Measurements from ENCODE around the gene REEP3. TPM values are rescaled to one million over a fixed set of nuclear protein-coding genes. Genes with fewer than 3 reads are reported as not detected.
"Not testable (repeated sequence)": the region's sequence is repeated elsewhere in the genome, so short reads cannot be mapped to it uniquely, and the experiment has no call there.

REEP3 gene, protein sequence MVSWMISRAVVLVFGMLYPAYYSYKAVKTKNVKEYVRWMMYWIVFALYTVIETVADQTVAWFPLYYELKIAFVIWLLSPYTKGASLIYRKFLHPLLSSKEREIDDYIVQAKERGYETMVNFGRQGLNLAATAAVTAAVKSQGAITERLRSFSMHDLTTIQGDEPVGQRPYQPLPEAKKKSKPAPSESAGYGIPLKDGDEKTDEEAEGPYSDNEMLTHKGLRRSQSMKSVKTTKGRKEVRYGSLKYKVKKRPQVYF
- polyA plus RNA-seq (2013, experiment 1 of 2; ENCODE audit: insufficient read length) = 58.4 TPM
- 71.0 TPM for polyA plus RNA-seq (2013, experiment 2 of 2; ENCODE audit: insufficient read length)

- DNase-seq = peak; percentile 57
These were observed at the start of gene REEP3 for GRCh38 chr10:63520500-63521415. Gene REEP3 (plus strand): TSS chr10:63521401. CDS start chr10:63521546, 145 bp downstream.

GRCh38 chr10:63474488-63474887, 46.7 kb upstream of the REEP3 start:
- no peak for DNase-seq

- no peak for DNase-seq
These were observed 43.3 kb upstream of the REEP3 start for GRCh38 chr10:63477927-63478326.

GRCh38 chr10:63478564-63478963, 42.6 kb upstream of the REEP3 start:
- DNase-seq = no peak

GRCh38 chr10:63480237-63480636, 41.0 kb upstream of the REEP3 start:
- DNase-seq = no peak

DNA sequence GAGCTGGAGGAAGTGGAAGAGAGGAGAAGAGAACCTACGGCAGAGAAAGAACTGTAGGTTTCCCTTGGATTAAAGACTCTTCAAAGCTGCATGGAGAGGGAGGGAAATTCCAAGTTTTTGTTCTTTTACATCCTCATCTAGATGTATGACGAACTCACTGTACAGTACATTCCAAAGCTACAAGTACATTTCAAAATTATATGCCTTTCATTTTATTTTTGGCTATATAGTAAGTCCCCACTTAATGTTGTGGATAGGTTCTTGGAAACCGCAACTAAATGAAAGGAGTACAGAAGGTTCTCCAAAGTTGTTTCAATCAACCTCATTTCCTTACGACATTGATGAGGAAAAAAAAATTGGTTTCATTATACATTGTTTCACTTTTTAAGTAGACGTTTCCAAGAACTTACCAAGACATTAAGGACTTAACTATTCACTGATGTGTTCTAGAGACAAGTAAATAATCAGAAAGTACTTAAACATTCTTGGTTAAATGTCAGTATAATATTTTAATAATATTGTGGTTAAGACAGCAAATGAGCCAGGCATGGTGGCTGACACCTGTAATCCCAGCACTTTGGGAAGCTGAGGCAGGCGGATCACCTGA, 39.3 kb upstream of the REEP3 start:
- DNase-seq = no peak

DNA sequence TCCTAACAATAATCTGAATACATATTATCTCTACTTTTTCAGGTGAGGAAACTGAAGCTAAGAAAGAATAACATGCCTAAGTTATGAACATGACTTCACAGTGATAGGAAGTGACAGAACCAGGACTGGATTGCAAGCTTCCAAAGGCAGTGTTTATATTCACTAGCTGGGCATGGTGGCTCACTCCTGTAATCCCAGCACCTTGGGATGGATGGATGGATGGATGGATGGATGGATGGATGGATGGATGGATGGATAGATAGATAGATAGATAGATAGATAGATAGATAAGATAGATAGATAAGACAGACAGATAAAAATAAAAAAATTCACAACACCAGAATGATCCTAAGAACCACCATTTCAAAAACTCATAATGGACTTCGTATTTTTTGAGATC, 37.2 kb upstream of the REEP3 start:
- DNase-seq = no peak

DNA sequence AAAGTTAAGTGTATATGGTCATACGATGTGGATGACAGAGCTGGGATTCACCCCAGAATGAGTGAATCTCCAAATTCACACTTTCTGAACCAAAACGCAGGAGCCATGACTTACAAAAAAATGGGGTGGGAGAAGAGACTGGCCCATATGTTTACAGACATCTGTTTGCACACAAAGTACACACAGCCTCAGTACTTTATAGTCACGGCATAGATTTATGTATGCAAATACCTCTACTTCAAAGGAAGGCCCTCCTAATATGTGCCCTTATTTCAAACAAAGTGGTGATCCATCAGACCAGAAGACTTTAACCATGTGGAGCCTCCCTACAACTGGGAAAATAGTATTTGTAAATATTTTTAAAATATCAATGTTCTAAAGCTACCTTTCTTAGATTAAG, 33.2 kb upstream of the REEP3 start:
- no peak for DNase-seq

GRCh38 chr10:63489838-63490237, 31.4 kb upstream of the REEP3 start:
- no peak for DNase-seq

- peak; percentile 95 for DNase-seq
These were observed 29.4 kb upstream of the REEP3 start for GRCh38 chr10:63491588-63492316.

DNA sequence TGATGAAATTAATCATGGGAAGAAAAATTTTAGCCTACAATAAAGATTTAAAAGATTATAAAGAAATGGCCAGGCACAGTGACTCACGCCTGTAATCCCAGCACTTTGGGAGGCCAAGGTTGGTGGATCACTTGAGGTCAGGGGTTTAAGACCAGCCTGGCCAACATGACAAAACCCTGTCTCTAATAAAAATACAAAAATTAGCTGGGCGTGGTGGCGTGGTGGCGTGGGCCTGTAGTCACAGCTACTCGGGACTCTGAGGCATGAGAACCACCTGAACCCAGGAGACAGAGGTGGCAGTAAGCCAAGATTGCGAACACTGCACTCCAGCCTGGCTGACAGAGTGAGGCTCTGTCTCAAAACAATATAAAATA, 28.9 kb upstream of the REEP3 start:
- not testable (repeated sequence) for DNase-seq

- no peak for DNase-seq
These were observed 28.2 kb upstream of the REEP3 start for GRCh38 chr10:63493004-63493403.

DNA sequence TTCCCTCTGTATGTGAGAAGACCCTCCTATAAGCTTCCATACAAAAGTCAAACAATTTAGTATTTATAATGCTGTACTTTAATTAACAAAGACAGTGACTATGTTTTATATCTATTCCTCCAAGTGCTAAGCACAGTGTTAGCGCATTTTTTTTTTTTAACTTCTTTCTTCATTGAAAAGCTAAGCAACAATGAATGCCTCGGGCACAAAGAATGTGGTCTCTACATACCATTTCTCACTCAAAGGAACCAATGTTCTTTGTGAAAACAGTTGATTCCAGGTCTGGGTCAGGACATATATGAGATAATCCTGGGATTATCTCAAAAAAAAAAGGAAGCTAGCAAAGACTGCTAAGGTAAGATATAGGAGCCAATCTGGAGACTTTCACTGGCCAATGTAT, 26.2 kb upstream of the REEP3 start:
- peak; percentile 48 for DNase-seq

DNA sequence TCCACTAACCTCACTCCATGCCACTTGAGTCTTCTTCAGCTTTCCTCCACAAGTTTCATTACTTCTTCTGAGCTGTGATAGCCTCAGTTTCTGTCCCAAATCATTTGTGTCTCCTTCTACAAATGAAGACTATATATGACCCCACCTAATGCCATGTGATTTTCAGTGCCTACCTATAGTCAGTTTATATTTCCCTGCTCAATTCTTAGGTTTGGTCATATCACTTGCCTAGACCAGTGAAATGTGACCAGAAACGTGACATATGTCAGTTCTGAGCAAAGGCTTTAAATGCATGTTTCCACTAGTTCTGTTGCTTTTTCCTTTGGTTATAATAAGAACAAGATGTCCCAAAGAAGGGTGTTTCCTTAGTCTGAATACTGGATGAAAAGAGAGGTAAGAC, 24.6 kb upstream of the REEP3 start:
- DNase-seq = no peak

DNA sequence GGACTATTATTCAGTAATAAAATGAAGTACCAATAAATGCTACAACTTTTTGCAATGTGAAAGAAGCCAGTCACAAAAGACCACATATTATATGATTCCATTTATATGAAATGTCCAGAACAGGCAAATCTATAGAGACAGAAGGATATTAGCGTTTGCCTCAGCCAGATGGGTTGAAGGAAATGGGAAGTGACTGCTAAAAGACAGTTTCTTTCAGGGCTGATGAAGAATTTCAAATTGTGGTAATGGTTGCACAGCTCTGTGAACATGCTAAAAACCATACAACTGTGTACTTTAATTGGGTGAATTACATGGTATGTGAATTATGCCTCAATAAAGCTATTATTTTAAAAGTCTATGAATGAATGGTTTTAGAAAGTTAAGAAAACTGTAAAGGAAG, 23.9 kb upstream of the REEP3 start:
- DNase-seq = no peak

DNA sequence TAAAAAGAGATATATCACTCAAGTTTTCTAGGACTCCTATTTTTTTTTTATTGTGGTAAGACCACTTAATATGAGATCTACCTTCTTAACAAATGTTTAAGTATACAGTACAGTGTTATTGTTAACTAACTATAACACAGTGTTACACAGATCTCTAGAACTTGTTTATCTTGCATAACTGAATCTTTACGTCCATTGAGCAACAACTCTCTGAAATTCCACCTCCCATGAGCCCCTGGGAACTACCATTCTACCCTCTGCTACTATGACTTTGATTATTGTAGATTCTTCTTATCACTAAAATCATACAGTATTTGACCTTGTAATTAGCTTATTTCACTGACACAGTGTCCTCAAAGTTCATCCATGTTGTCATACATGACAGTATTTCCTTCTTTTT, 22.5 kb upstream of the REEP3 start:
- DNase-seq = no peak

GRCh38 chr10:63500551-63500950, 20.6 kb upstream of the REEP3 start:
- not testable (repeated sequence) for DNase-seq

DNA sequence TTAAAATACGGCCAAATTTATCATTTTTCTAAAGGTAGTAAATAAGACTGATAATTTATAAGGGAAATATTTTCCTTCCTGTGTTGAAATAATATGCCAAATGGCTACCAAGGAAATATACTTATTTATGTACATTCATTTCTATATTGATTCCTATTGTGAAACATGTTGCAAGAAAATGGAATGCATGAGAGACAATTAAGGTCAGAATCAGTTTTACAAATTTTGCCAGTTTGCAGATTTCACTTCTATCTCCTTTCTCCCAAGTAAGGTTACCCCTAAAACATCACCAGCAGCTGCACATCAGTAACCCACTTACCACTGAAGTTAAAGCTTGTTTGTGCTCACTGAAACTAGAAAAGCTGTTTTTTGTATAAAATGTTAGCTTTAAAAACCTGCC, 19.2 kb upstream of the REEP3 start:
- DNase-seq = no peak

DNA sequence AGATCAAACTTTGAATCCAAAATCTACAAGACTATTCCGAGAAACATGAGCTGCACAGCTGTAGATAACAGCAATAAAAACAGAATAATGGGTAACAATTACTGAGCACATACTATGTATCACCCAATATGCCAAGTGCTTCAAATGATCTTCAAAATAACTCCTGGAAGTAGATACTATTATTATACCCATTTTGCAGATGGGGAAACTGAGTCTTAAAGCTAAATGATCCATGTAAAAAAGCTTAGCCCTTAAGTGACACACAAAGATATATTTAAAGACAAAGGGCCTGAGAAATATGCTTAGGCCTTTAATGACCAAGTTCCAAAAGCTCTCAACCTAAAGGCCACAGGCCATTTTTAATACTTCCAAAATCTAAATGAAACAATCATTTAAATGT, 18.4 kb upstream of the REEP3 start:
- DNase-seq = no peak

GRCh38 chr10:63503395-63503794, 17.8 kb upstream of the REEP3 start:
- DNase-seq = no peak

GRCh38 chr10:63504145-63504881, 16.9 kb upstream of the REEP3 start:
- no peak for DNase-seq

DNA sequence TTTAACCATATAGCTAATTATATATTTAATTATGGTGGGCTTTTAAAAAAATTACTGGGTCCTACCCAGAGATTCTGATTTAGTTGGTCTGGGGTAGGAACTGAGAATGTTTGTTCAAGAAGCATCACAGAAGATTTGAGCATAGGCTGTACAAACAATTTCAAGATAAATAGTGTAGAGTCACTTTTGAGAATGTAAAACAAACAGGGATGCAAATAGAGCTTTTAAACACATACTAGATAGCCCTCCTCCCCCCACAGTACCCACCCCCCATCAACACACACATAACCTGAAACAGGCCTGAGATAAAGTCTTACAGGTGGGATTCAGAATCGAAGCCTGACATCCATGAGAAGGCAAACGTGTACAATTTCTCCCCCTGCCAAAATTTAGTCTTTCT, 15.6 kb upstream of the REEP3 start:
- DNase-seq = no peak

Measured in fibroblast of skin of scalp (primary cell).